ENCODE results near the gene FOXI3. TPM values are rescaled to one million over a fixed set of nuclear protein-coding genes. Genes with fewer than 3 reads are reported as not detected.
A peak's percentile ranks its signal among the peaks of the same experiment; 100 is the strongest.

FOXI3 gene
- total and polyA plus RNA-seq, 2 experiments from 2014 or later: 0.71 to 13.3 TPM

- Histone ChIP-seq H4K20me1 (replicated peaks; ENCODE audit: insufficient read depth) (peaks cover 15% of the 10 kb centered on the region; the same call in 1 of the 2 replicates), H3K9me2 (ENCODE audit: insufficient read depth) (no peaks in the 10 kb centered on the region), H3K79me2 (replicated peaks; ENCODE audit: insufficient read depth) (peaks cover 33% of the 10 kb centered on the region), H3K36me3 (ENCODE audit: insufficient read depth) (no peaks in the 10 kb centered on the region; the same call in 1 of the 2 replicates), H3K27ac (ENCODE audit: low read depth) (no peak overlapping the region), H3K4me2 (no peak overlapping the region), H2AFZ (no peak overlapping the region), H3F3A (replicated peaks; ENCODE audit: low read depth) (peaks cover 7% of the 10 kb centered on the region), H3K4me1 (ENCODE audit: insufficient read depth) (peaks cover 32% of the 10 kb centered on the region), H3K4me3 (no peak overlapping the region), H3K27me3 (ENCODE audit: insufficient read depth) (peaks cover 26% of the 10 kb centered on the region)
- peaks cover 27% of the 10 kb centered on the region for H3K4me1 Mint-ChIP-seq
- H3K4me3 Mint-ChIP-seq: no peak overlapping the region
- no peak overlapping the region for H3K27ac Mint-ChIP-seq
- H3K36me3 Mint-ChIP-seq (ENCODE audit: low read depth): peaks cover 25% of the 10 kb centered on the region
- ATAC-seq: no peak
- DNase-seq (ENCODE audit: low spot score): peak; percentile 30
- TF ChIP-seq CREB1 (CRISPR knock-in tag; IDR thresholded peaks at IDR 0.05; ENCODE audit: low read depth): no peak
- no peak for TF ChIP-seq ZNF114 (CRISPR knock-in tag; IDR thresholded peaks at IDR 0.05)
- TF ChIP-seq REST (IDR thresholded peaks at IDR 0.05; ENCODE audit: unreplicated experiment): no peak
- TF ChIP-seq STAT1 (IDR thresholded peaks at IDR 0.05; ENCODE audit: unreplicated experiment): no peak
- TF ChIP-seq CTCF (conservative IDR thresholded peaks at IDR 0.05; ENCODE audit: low read depth in 2 of 2): 0 out of 4 replicates have a peak, but pooled peaks have one; percentile 6 to 12
- no peak for TF ChIP-seq NANOG (IDR thresholded peaks at IDR 0.05; ENCODE audit: borderline replicate concordance)
- peaks cover 18% of the 10 kb centered on the region for H3K27me3 Mint-ChIP-seq (ENCODE audit: insufficient read depth, low read depth, poor library complexity)
- H3K9me3 Mint-ChIP-seq: no peaks in the 10 kb centered on the region
Measured at GRCh38 chr2:88448248-88448647, 4.2 kb downstream of the FOXI3 start.

- Histone ChIP-seq H3K27me3 (ENCODE audit: insufficient read depth) (no peaks in the 10 kb centered on the region), H3K79me2 (replicated peaks; ENCODE audit: insufficient read depth) (0 out of 2 replicates have a peak, but pooled peaks cover 5% of the 10 kb centered on the region), H3K9me2 (ENCODE audit: insufficient read depth) (no peaks in the 10 kb centered on the region), H3K36me3 (ENCODE audit: insufficient read depth) (no peaks in the 10 kb centered on the region; the same call in 1 of the 2 replicates), H3K4me3 (peak overlapping the region; percentile 27), H3K27ac (ENCODE audit: low read depth) (no peak overlapping the region; the same call in none of the 2 replicates), H3K4me2 (peak overlapping the region; percentile 70), H2AFZ (no peak overlapping the region), H4K20me1 (replicated peaks; ENCODE audit: insufficient read depth) (no peaks in the 10 kb centered on the region), H3F3A (replicated peaks; ENCODE audit: low read depth) (peaks cover 7% of the 10 kb centered on the region), H3K4me1 (ENCODE audit: insufficient read depth) (peaks cover 39% of the 10 kb centered on the region)
- peak; percentile 78 for DNase-seq (ENCODE audit: low spot score)
- ATAC-seq: peak; percentile 90
- Mint-ChIP-seq H3K9me3 (no peaks in the 10 kb centered on the region), H3K4me1 (peaks cover 42% of the 10 kb centered on the region), H3K27me3 (ENCODE audit: insufficient read depth, low read depth, poor library complexity) (peaks cover 10% of the 10 kb centered on the region), H3K36me3 (ENCODE audit: low read depth) (peaks cover 17% of the 10 kb centered on the region), H3K27ac (peak overlapping the region; percentile 83), H3K4me3 (peak overlapping the region; percentile 58)
- TF ChIP-seq POLR2AphosphoS5 (IDR thresholded peaks at IDR 0.05; ENCODE audit: low read depth) (0 out of 2 replicates have a peak, but pooled peaks have one; percentile 19), CREB1 (CRISPR knock-in tag; IDR thresholded peaks at IDR 0.05; ENCODE audit: low read depth) (no peak), EZH2phosphoT487 (IDR thresholded peaks at IDR 0.05; ENCODE audit: unreplicated experiment) (no peak), CTCF (conservative IDR thresholded peaks at IDR 0.05; ENCODE audit: low read depth in 2 of 2) (no peak)
Measured at GRCh38 chr2:88443353-88443938, 9.0 kb downstream of the FOXI3 start.

All from GM23338 (cell line).